KMS-11 (cell line): ENCODE data around the gene SPTAN1.

ENCODE experiments used
- H2AFZ ChIP-seq: fragments of 200-600 bp; sonication (generic); 2 replicates; pipeline ENCODE4 v1.6.1; 2016; ENCODE audit warnings: antibody characterized with exemption, mixed run types, low read depth
- H3K27ac ChIP-seq: fragments of 200-600 bp; sonication (generic); 2 replicates; pipeline ENCODE4 v1.6.1; 2016; ENCODE audit warnings: mild to moderate bottlenecking, mixed run types
- H3K27me3 ChIP-seq: fragments of 200-600 bp; sonication (generic); 2 replicates; pipeline ENCODE4 v1.6.1; 2017; ENCODE audit warnings: mild to moderate bottlenecking, low read depth, mixed run types, moderate library complexity; ENCODE audit not compliant: insufficient read depth
- H3K36me3 ChIP-seq: fragments of 200-600 bp; sonication (generic); 2 replicates; pipeline ENCODE4 v1.6.1; 2017; ENCODE audit warnings: mild to moderate bottlenecking, mixed run types; ENCODE audit not compliant: insufficient read depth
- H3K4me1 ChIP-seq: fragments of 200-600 bp; sonication (generic); 2 replicates; pipeline ENCODE4 v1.6.1; 2016; ENCODE audit warnings: mild to moderate bottlenecking, low read depth, mixed run types; ENCODE audit not compliant: poor library complexity, severe bottlenecking
- H3K4me2 ChIP-seq: fragments of 200-600 bp; sonication (generic); 2 replicates; pipeline ENCODE4 v1.7.0; 2016; ENCODE audit warnings: mild to moderate bottlenecking, mixed run types
- H3K4me3 ChIP-seq: fragments of 200-600 bp; sonication (generic); IDR thresholded peaks from 2 replicates; pipeline ENCODE4 v1.6.1; 2017; ENCODE audit warnings: low read depth, low read length, mixed read lengths; ENCODE audit not compliant: insufficient read depth
- H3K79me2 ChIP-seq: fragments of 200-600 bp; sonication (generic); 2 replicates; pipeline ENCODE4 v1.6.1; 2016; ENCODE audit warnings: low read depth, mixed run types; ENCODE audit not compliant: insufficient read depth
- H3K9ac ChIP-seq: fragments of 200-600 bp; sonication (generic); 2 replicates; pipeline ENCODE4 v1.6.1; 2016; ENCODE audit warnings: mild to moderate bottlenecking, mixed run types
- H4K20me1 ChIP-seq: fragments of 200-600 bp; sonication (generic); 2 replicates; pipeline ENCODE4 v1.6.1; 2016; ENCODE audit warnings: mild to moderate bottlenecking, mixed run types; ENCODE audit not compliant: insufficient read depth
- CTCF ChIP-seq: fragments of 200-600 bp; sonication (generic); conservative IDR thresholded peaks from 2 replicates; pipeline ENCODE4 v1.6.1; 2017; ENCODE audit warnings: low read depth, mild to moderate bottlenecking, antibody characterized with exemption, low read length, moderate library complexity, mixed read lengths

The SPTAN1 gene

GRCh38 chr9:128558431-128559310, 6.3 kb downstream of the SPTAN1 start:
- Histone ChIP-seq H4K20me1 (no peaks in the 10 kb centered on the region), H3K79me2 (peaks cover 67% of the 10 kb centered on the region)

GRCh38 chr9:128565578-128565977, 13.2 kb downstream of the SPTAN1 start:
- no peaks in the 10 kb centered on the region for H4K20me1 ChIP-seq

More at GRCh38 chr9:128558431-128559310, 6.3 kb downstream of the SPTAN1 start:
- peak overlapping the region; percentile 68 for H3K27ac ChIP-seq
- no peak overlapping the region for H2AFZ ChIP-seq
- H3K4me1 ChIP-seq, result peaks cover 58% of the 10 kb centered on the region
- H3K4me2 ChIP-seq, result peak overlapping the region; percentile 95
- peak overlapping the region; percentile 33; the same call in 1 of the 2 replicates for H3K9ac ChIP-seq
- H3K36me3 ChIP-seq, result no peaks in the 10 kb centered on the region
- H3K4me3 ChIP-seq, result no peak overlapping the region
- TF ChIP-seq CTCF, result no peak
- H3K27me3 ChIP-seq, result no peaks in the 10 kb centered on the region

GRCh38 chr9:128568470-128569078, 16.2 kb downstream of the SPTAN1 start:
- Histone ChIP-seq H3K27me3 (no peaks in the 10 kb centered on the region), H2AFZ (no peak overlapping the region), H3K27ac (no peak overlapping the region), H3K36me3 (peaks cover 6% of the 10 kb centered on the region; the same call in 1 of the 2 replicates), H3K79me2 (peaks cover 13% of the 10 kb centered on the region; the same call in 1 of the 2 replicates), H3K4me3 (no peak overlapping the region), H3K4me2 (peak overlapping the region; percentile 10; the same call in 1 of the 2 replicates), H3K9ac (no peak overlapping the region), H3K4me1 (peaks cover 22% of the 10 kb centered on the region), H4K20me1 (no peaks in the 10 kb centered on the region)
- no peak for TF ChIP-seq CTCF

More at GRCh38 chr9:128565578-128565977, 13.2 kb downstream of the SPTAN1 start:
- no peaks in the 10 kb centered on the region for H3K27me3 ChIP-seq
- peaks cover 6% of the 10 kb centered on the region; the same call in 1 of the 2 replicates for H3K36me3 ChIP-seq
- peaks cover 29% of the 10 kb centered on the region; the same call in 1 of the 2 replicates for H3K79me2 ChIP-seq
- no peak overlapping the region for H3K4me3 ChIP-seq
- peaks cover 22% of the 10 kb centered on the region for H3K4me1 ChIP-seq
- H3K9ac ChIP-seq, result no peak overlapping the region
- no peak for TF ChIP-seq CTCF
- H2AFZ ChIP-seq, result no peak overlapping the region
- H3K4me2 ChIP-seq, result no peak overlapping the region
- no peak overlapping the region for H3K27ac ChIP-seq

- TF ChIP-seq CTCF, result no peak
- Histone ChIP-seq H3K36me3 (peaks cover 12% of the 10 kb centered on the region; the same call in 1 of the 2 replicates), H3K4me1 (no peaks in the 10 kb centered on the region), H3K27me3 (no peaks in the 10 kb centered on the region), H3K4me3 (no peak overlapping the region), H3K9ac (no peak overlapping the region), H2AFZ (no peak overlapping the region), H4K20me1 (no peaks in the 10 kb centered on the region), H3K79me2 (no peaks in the 10 kb centered on the region), H3K27ac (no peak overlapping the region), H3K4me2 (no peak overlapping the region)
Observed at GRCh38 chr9:128575469-128575868, 23.1 kb downstream of the SPTAN1 start.
